Mesodermal cell (in vitro differentiated cells): Measurements from ENCODE around the gene NOLC1.
A peak's percentile ranks its signal among the peaks of the same experiment; 100 is the strongest.

Source experiments
- H3K27ac ChIP-seq: 2 replicates; pipeline ENCODE4 v1.7.0; 2013; ENCODE audit warnings: mild to moderate bottlenecking, low read depth, low read length, moderate library complexity; ENCODE audit not compliant: severe bottlenecking
- H3K36me3 ChIP-seq: 2 replicates; pipeline ENCODE4 v1.7.1; 2013; ENCODE audit warnings: mild to moderate bottlenecking, low read length, moderate library complexity; ENCODE audit not compliant: control insufficient read depth, insufficient read depth
- H3K4me1 ChIP-seq: one replicate; pipeline ENCODE4 v1.7.1; 2013; ENCODE audit warnings: mild to moderate bottlenecking, low read length; ENCODE audit not compliant: insufficient read depth, control insufficient read depth, poor library complexity, severe bottlenecking
- H3K4me3 ChIP-seq: 2 replicates; pipeline ENCODE4 v1.7.0; 2013; ENCODE audit warnings: low read length, control low read depth, mild to moderate bottlenecking; ENCODE audit not compliant: insufficient read depth, poor library complexity, severe bottlenecking; ENCODE audit errors: extremely low read depth
- H3K9me3 ChIP-seq: 2 replicates; pipeline ENCODE4 v1.7.1; 2013; ENCODE audit warnings: mild to moderate bottlenecking, low read length, moderate library complexity; ENCODE audit not compliant: control insufficient read depth
- WGBS, 2 experiments: methylation state at CpG; one replicate each; pipeline ENCODE4 v1.1.5; 2013; ENCODE audit warnings: missing lambda C conversion rate in 2 of 2; ENCODE audit not compliant: insufficient coverage in 2 of 2; 5-methylcytosine and 5-hydroxymethylcytosine counted together

The NOLC1 gene

GRCh38 chr10:102140913-102141540, 11.2 kb upstream of the NOLC1 start:
- Histone ChIP-seq H3K9me3 (no peaks in the 10 kb centered on the region), H3K4me3 (no peak overlapping the region), H3K4me1 (peaks cover 7% of the 10 kb centered on the region), H3K27ac (no peak overlapping the region), H3K36me3 (peaks cover 92% of the 10 kb centered on the region)
- WGBS, 2 experiments: 97 to 98% methylated on average over 2 to 4 of the region's 5 CpGs

GRCh38 chr10:102141583-102142107, 10.5 kb upstream of the NOLC1 start:
- Histone ChIP-seq H3K27ac (no peak overlapping the region), H3K9me3 (no peaks in the 10 kb centered on the region), H3K36me3 (peaks cover 94% of the 10 kb centered on the region), H3K4me3 (no peak overlapping the region), H3K4me1 (peaks cover under 1% of the 10 kb centered on the region)
- 100% methylated on average over 2 to 3 of the region's 4 CpGs for WGBS, 2 experiments

- H3K27ac ChIP-seq: no peak overlapping the region
- peaks cover 85% of the 10 kb centered on the region for H3K36me3 ChIP-seq
- no peak overlapping the region for H3K4me3 ChIP-seq
- 92 to 96% methylated on average over 16 to 17 of the region's 17 CpGs for WGBS, 2 experiments
- no peaks in the 10 kb centered on the region for H3K9me3 ChIP-seq
- H3K4me1 ChIP-seq: peaks cover 17% of the 10 kb centered on the region
Observed at GRCh38 chr10:102146971-102147428, 5.2 kb upstream of the NOLC1 start.

- Histone ChIP-seq H3K36me3 (peaks cover 81% of the 10 kb centered on the region), H3K4me3 (no peak overlapping the region), H3K4me1 (peaks cover 17% of the 10 kb centered on the region), H3K27ac (no peak overlapping the region), H3K9me3 (no peaks in the 10 kb centered on the region)
- WGBS, 2 experiments: no CpG with 5 or more reads among the region's 1 CpG
Observed at GRCh38 chr10:102147561-102147960, 4.6 kb upstream of the NOLC1 start.

GRCh38 chr10:102148275-102148674, 3.9 kb upstream of the NOLC1 start:
- Histone ChIP-seq H3K4me1 (peaks cover 22% of the 10 kb centered on the region), H3K4me3 (no peak overlapping the region), H3K27ac (no peak overlapping the region), H3K36me3 (peaks cover 74% of the 10 kb centered on the region), H3K9me3 (no peaks in the 10 kb centered on the region)
- WGBS, 2 experiments: 93 to 100% methylated on average over 9 to 10 of the region's 13 CpGs

- H3K4me3 ChIP-seq: peak overlapping the region; percentile 88
- peaks cover 68% of the 10 kb centered on the region for H3K36me3 ChIP-seq
- H3K4me1 ChIP-seq: peaks cover 27% of the 10 kb centered on the region
- H3K9me3 ChIP-seq: no peaks in the 10 kb centered on the region
- 77 to 89% methylated on average over 3 of the region's 3 CpGs for WGBS, 2 experiments
- peak overlapping the region; percentile 99 for H3K27ac ChIP-seq
Observed at GRCh38 chr10:102150970-102151773, 1.0 kb upstream of the NOLC1 start.

GRCh38 chr10:102152545-102152890, 329 bp downstream of the NOLC1 start:
- H3K36me3 ChIP-seq: peaks cover 68% of the 10 kb centered on the region
- no peaks in the 10 kb centered on the region for H3K9me3 ChIP-seq
- peaks cover 27% of the 10 kb centered on the region for H3K4me1 ChIP-seq
- H3K27ac ChIP-seq: peak overlapping the region; percentile 99
- 0% methylated on average over 11 to 16 of the region's 19 CpGs for WGBS, 2 experiments
- H3K4me3 ChIP-seq: peak overlapping the region; percentile 88

- WGBS, 2 experiments: 36 to 61% methylated on average over 2 to 3 of the region's 5 CpGs
- H3K9me3 ChIP-seq: no peaks in the 10 kb centered on the region
- peak overlapping the region; percentile 88 for H3K4me3 ChIP-seq
- H3K4me1 ChIP-seq: peaks cover 27% of the 10 kb centered on the region
- peak overlapping the region; percentile 99 for H3K27ac ChIP-seq
- peaks cover 68% of the 10 kb centered on the region for H3K36me3 ChIP-seq
Observed at GRCh38 chr10:102153093-102153620, 968 bp downstream of the NOLC1 start.

- H3K4me3 ChIP-seq: no peak overlapping the region
- H3K27ac ChIP-seq: no peak overlapping the region
- H3K4me1 ChIP-seq: peaks cover 27% of the 10 kb centered on the region
- WGBS, 2 experiments: 82 to 95% methylated on average over 1 to 8 of the region's 11 CpGs
- no peaks in the 10 kb centered on the region for H3K9me3 ChIP-seq
- peaks cover 67% of the 10 kb centered on the region for H3K36me3 ChIP-seq
Observed at GRCh38 chr10:102154466-102155116, 2.4 kb downstream of the NOLC1 start.

GRCh38 chr10:102157224-102157623, 5.0 kb downstream of the NOLC1 start:
- 95 to 100% methylated on average over 3 of the region's 3 CpGs for whole genome bisulfite sequencing, 2 experiments
- Histone ChIP-seq H3K9me3 (no peaks in the 10 kb centered on the region), H3K4me1 (peaks cover 10% of the 10 kb centered on the region), H3K4me3 (no peak overlapping the region), H3K36me3 (peaks cover 81% of the 10 kb centered on the region), H3K27ac (no peak overlapping the region)
